A549 (cell line): ENCODE measurements around the gene SPATA46. TPM values are rescaled to one million over a fixed set of nuclear protein-coding genes. Genes with fewer than 3 reads are reported as not detected.

Experiments used
- ATAC-seq, 2 experiments: fragments of 200-7000 bp in 1 of 2; fragments of >200 bp in 1 of 2; cut with Nextera tagmentation in 1 of 2; cut with Tn5 transposase in 1 of 2; 3 replicates each; pipeline versions ENCODE4 v1.8.0 to v1.9.1; 2018 to 2020; ENCODE audit warnings: mild to moderate bottlenecking in 1 of 2, moderate library complexity in 1 of 2
- CTCF ChIA-PET: fragments of 300-600 bp; sonication (Branson Sonifier 250); formaldehyde crosslinking; extraction: SDS; loops from one replicate; lab custom pipeline; 2021; ENCODE audit warnings: antibody characterized with exemption, inconsistent platforms; lab: Yijun Ruan, JAX
- POLR2A ChIA-PET: fragments of 350-600 bp; formaldehyde crosslinking; extraction: SDS; loops from one replicate; lab custom pipeline; 2021; ENCODE audit warnings: antibody characterized with exemption, inconsistent platforms; lab: Yijun Ruan, JAX
- DNase-seq, 2 experiments: peaks; one replicate each; pipeline versions ENCODE4 v3.0.0 to v3.0.0-alpha.2; 2011 to 2016; ENCODE audit warnings: low read depth in 1 of 2, low spot score in 1 of 2
- FAIRE-seq: peaks from 2 replicates; lab custom pipeline; 2011; peaks lifted over from hg19 to GRCh38; lab: Jason Lieb, UNC
- H3K27ac ChIP-seq, 2 experiments: fragments of >200 bp; sonication (Bioruptor Twin); formaldehyde crosslinking; 3 replicates each; pipeline ENCODE4 v1.5.1; 2016 to 2017
- H3K4me1 ChIP-seq: fragments of >200 bp; sonication (Bioruptor Twin); formaldehyde crosslinking; 3 replicates; pipeline ENCODE4 v1.6.1; 2016
- H3K4me2 ChIP-seq: fragments of >200 bp; sonication (Bioruptor Twin); formaldehyde crosslinking; 3 replicates; pipeline ENCODE4 v1.6.1; 2016
- H3K4me3 ChIP-seq: fragments of >200 bp; sonication (Bioruptor Twin); formaldehyde crosslinking; 3 replicates; pipeline ENCODE4 v1.5.1; 2016
- H3K9me3 ChIP-seq: fragments of >200 bp; sonication (Bioruptor Twin); formaldehyde crosslinking; 3 replicates; pipeline ENCODE4 v1.6.1; 2016
- CBX8 ChIP-seq: fragments of 200-600 bp; sonication (generic); IDR thresholded peaks from 2 replicates; pipeline ENCODE4 v1.6.1; 2016
- CEBPB ChIP-seq, 2 experiments: fragments of >200 bp in 1 of 2; sonication (Bioruptor Twin) in 1 of 2; formaldehyde crosslinking in 1 of 2; IDR thresholded peaks; 2 replicates each; pipeline ENCODE4 v1.6.1; 2012 to 2016
- CHD4 ChIP-seq: fragments of 200-600 bp; sonication (generic); IDR thresholded peaks from 2 replicates; pipeline ENCODE4 v1.6.1; 2016; ENCODE audit warnings: antibody characterized with exemption, mild to moderate bottlenecking, borderline replicate concordance
- FOXS1 ChIP-seq: fragments of 250-450 bp; sonication (Bioruptor Pico); IDR thresholded peaks from 2 replicates; pipeline ENCODE4 v1.5.0; 2020; ENCODE audit warnings: mild to moderate bottlenecking, moderate library complexity
- GATA3 ChIP-seq: IDR thresholded peaks from 2 replicates; pipeline ENCODE4 v1.6.1; 2012; ENCODE audit warnings: borderline replicate concordance
- HDAC2 ChIP-seq: fragments of 200-600 bp; sonication (generic); IDR thresholded peaks from 2 replicates; pipeline ENCODE4 v1.6.1; 2016
- KDM5A ChIP-seq: fragments of 200-600 bp; sonication (generic); IDR thresholded peaks from 2 replicates; pipeline ENCODE4 v1.6.1; 2016; ENCODE audit warnings: antibody characterized with exemption, mild to moderate bottlenecking
- MAZ ChIP-seq: fragments of 150-350 bp; IDR thresholded peaks from 2 replicates; pipeline ENCODE4 v1.6.1; 2014; ENCODE audit warnings: antibody characterized with exemption, low read depth, low read length, borderline replicate concordance
- NR3C1 ChIP-seq: fragments of >200 bp; sonication (Bioruptor Twin); formaldehyde crosslinking; IDR thresholded peaks from 3 replicates; pipeline ENCODE4 v1.6.1; 2017
- POLR2A ChIP-seq: IDR thresholded peaks from 2 replicates; pipeline ENCODE4 v1.6.1; 2012; ENCODE audit warnings: mild to moderate bottlenecking, low read length
- POLR2AphosphoS2 ChIP-seq: conservative IDR thresholded peaks from 2 replicates; pipeline ENCODE4 v1.6.1; 2012; ENCODE audit warnings: low read length, improper control_type of control experiment, inconsistent platforms
- RFX5 ChIP-seq: fragments of 450-650 bp; IDR thresholded peaks from 2 replicates; pipeline ENCODE4 v1.7.1; 2014; ENCODE audit warnings: antibody characterized with exemption, mild to moderate bottlenecking, moderate library complexity
- SMC3 ChIP-seq: fragments of >200 bp; sonication (Bioruptor Twin); formaldehyde crosslinking; IDR thresholded peaks from 3 replicates; pipeline ENCODE4 v1.6.1; 2018; ENCODE audit warnings: inconsistent platforms
- TP53 ChIP-seq: fragments of 250-450 bp; sonication (Bioruptor Pico); IDR thresholded peaks from 2 replicates; pipeline ENCODE4 v1.5.0; 2021; ENCODE audit warnings: mild to moderate bottlenecking, moderate library complexity
- ZFP36 ChIP-seq: fragments of 450-650 bp; IDR thresholded peaks from 2 replicates; pipeline ENCODE4 v1.6.1; 2014; ENCODE audit warnings: borderline replicate concordance; ENCODE audit not compliant: partially characterized antibody
- ZNF302 ChIP-seq: fragments of 250-450 bp; sonication (Bioruptor Pico); IDR thresholded peaks from 2 replicates; pipeline ENCODE4 v1.9.0; 2021; ENCODE audit warnings: inconsistent platforms, mild to moderate bottlenecking, moderate library complexity
- WGBS: methylation state at CpG from one replicate; pipeline ENCODE4 v1.1.6; 2017; ENCODE audit errors: missing lambda C conversion rate; 5-methylcytosine and 5-hydroxymethylcytosine counted together
- polyA plus RNA-seq, 4 experiments: library from polyadenylated mRNA; depleted of rRNA in 3 of 4; stranded (reverse); fragments of >200 nt; fragmentation: RNase III in 1 of 4; extraction: RNeasy Plus Mini Kit Qiagen cat#74134 plus additional on column Dnase treatment in 1 of 4; gene quantifications; 2 replicates in 3 of 4; 3 replicates in 1 of 4; pipeline ENCODE4 v1.2.3, GENCODE V29; 2011 to 2017
- TF ChIP-seq, protein P1 (sequence below): fragments of >200 bp; sonication (Bioruptor Twin); formaldehyde crosslinking; IDR thresholded peaks from 3 replicates; pipeline ENCODE4 v1.5.1; 2016
- TF ChIP-seq, protein P2 (sequence below): fragments of 250-450 bp; sonication (Bioruptor Pico); IDR thresholded peaks from 2 replicates; pipeline ENCODE4 v1.5.0; 2020; ENCODE audit warnings: low read depth, mild to moderate bottlenecking, moderate library complexity
- TF ChIP-seq, protein P3 (sequence below): fragments of 200-600 bp; sonication (generic); IDR thresholded peaks from 2 replicates; pipeline ENCODE4 v1.6.1; 2016; ENCODE audit warnings: antibody characterized with exemption, mild to moderate bottlenecking, moderate library complexity

Gene SPATA46
- polyA plus RNA-seq, 2 of the 4 experiments (the other 2 are of a cell fraction), result not detected

DNA sequence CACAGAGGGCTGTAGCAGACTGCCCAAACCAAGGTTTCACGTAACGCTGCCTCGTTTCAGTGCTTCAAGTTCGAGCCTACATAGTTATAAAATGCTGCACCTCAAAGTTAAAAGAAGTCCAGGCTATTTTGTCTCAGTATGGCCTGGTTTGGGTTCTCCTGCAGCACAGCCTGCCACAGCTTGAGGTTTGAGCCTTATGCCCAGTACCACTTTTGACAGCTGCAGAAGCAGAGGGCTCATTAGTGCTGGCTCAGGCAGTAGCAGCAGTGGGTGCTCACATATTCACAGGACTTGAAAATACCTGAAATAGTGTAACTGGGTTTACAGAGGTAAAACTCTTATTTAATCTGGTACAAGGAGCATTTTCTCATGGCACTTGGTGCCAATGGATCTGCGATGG lies 15.3 kb downstream of the SPATA46 start:
- POLR2A ChIA-PET, result no interaction called here
- H3K4me2 ChIP-seq, result no peak overlapping the region
- H3K4me3 ChIP-seq, result no peak overlapping the region
- no peak for TF ChIP-seq ZNF302 (CRISPR knock-in tag)
- no peak for TF ChIP-seq CBX8
- no peak for TF ChIP-seq TP53 (CRISPR knock-in tag)
- no peak for TF ChIP-seq FOXS1 (CRISPR knock-in tag)
- TF ChIP-seq GATA3, result no peak
- TF ChIP-seq POLR2A, result no peak
- TF ChIP-seq MAZ, result no peak
- TF ChIP-seq ZFP36, result no peak
- TF ChIP-seq HDAC2, result no peak
- no peak for TF ChIP-seq KDM5A
- TF ChIP-seq RFX5, result no peak
- no peaks in the 10 kb centered on the region for H3K4me1 ChIP-seq
- H3K27ac ChIP-seq, result no peak overlapping the region
- no peak for FAIRE-seq
- DNase-seq, result no peak
- no peaks in the 10 kb centered on the region for H3K9me3 ChIP-seq
- 48% methylated on average over 5 of the region's 5 CpGs for WGBS
- no peak for ATAC-seq
- CTCF ChIA-PET, result interaction anchor here (1.2 to 1.5 kb wide), 2 partner anchors 262 to 305 kb away, joined by 3 read pairs; no protein-coding TSS in a partner anchor

DNA sequence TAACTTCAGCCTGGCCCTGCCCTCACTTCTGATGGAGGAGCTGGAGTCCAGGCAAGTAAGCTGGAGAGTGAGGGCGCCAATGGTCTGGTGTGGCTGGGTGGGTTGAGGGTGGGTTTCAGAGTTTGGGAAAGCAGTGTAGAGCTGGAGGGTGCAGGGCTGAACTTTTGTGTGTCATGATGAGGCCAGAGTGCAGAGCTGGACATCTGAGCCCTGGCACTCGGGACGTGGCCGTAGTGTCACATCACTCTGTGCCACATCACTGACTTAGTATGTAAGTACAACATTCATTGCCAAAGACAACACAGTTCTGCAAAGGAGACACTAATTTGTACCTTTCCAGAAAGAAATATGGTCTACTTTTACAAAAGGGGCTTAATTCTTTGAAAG lies 15.8 kb downstream of the SPATA46 start:
- 71% methylated on average over 4 of the region's 4 CpGs for WGBS
- DNase-seq, result no peak
- ATAC-seq, result no peak
- Histone ChIP-seq H3K4me2 (no peak overlapping the region), H3K27ac (no peak overlapping the region), H3K9me3 (no peaks in the 10 kb centered on the region), H3K4me1 (no peaks in the 10 kb centered on the region), H3K4me3 (no peak overlapping the region)
- TF ChIP-seq, protein P1, sequence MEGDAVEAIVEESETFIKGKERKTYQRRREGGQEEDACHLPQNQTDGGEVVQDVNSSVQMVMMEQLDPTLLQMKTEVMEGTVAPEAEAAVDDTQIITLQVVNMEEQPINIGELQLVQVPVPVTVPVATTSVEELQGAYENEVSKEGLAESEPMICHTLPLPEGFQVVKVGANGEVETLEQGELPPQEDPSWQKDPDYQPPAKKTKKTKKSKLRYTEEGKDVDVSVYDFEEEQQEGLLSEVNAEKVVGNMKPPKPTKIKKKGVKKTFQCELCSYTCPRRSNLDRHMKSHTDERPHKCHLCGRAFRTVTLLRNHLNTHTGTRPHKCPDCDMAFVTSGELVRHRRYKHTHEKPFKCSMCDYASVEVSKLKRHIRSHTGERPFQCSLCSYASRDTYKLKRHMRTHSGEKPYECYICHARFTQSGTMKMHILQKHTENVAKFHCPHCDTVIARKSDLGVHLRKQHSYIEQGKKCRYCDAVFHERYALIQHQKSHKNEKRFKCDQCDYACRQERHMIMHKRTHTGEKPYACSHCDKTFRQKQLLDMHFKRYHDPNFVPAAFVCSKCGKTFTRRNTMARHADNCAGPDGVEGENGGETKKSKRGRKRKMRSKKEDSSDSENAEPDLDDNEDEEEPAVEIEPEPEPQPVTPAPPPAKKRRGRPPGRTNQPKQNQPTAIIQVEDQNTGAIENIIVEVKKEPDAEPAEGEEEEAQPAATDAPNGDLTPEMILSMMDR, result no peak
- TF ChIP-seq ZNF302 (CRISPR knock-in tag) (no peak), ZFP36 (no peak)
- TF ChIP-seq, protein P2, sequence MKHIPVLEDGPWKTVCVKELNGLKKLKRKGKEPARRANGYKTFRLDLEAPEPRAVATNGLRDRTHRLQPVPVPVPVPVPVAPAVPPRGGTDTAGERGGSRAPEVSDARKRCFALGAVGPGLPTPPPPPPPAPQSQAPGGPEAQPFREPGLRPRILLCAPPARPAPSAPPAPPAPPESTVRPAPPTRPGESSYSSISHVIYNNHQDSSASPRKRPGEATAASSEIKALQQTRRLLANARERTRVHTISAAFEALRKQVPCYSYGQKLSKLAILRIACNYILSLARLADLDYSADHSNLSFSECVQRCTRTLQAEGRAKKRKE (CRISPR knock-in tag), result no peak
- ChIA-PET POLR2A (no interaction called here), CTCF (interaction anchor here (1.5 kb wide), 1 partner anchor 263 kb away, joined by 3 read pairs; no protein-coding TSS in a partner anchor)
- FAIRE-seq, result no peak

DNA sequence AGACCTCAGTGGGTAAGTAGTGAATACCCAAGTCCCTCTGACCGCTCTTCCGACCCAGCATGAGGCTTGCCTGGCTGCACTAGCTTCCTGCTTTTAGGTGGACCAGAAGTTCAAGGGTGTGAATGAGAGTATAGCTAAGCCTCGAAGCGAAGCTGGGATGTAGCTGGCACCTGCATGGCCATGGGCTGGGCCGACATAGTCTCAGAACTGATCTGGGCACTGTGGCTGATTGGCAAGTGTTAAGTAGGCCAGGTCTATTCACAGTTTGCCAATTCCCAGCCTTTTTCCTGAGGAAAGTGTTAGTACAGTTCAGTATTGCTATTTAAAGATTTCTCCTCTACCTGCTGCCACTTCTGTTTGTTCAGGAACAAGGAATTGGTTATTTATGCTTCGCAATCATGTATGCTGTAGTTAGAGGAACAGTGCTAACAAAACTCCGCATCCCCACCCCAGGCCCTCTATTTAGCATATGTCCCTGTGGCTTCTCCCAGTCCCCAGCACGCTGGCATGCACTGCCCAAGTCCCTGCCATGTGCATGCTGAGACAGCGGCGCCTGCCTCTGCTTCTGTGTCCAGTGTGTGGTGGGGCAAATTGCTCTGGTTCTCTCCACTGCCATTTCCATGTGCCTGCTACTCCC lies 16.3 kb downstream of the SPATA46 start:
- no peak for FAIRE-seq
- H3K4me3 ChIP-seq, result no peak overlapping the region
- TF ChIP-seq SMC3 (no peak), CEBPB (IDR thresholded peaks at IDR 0.05) (no peak), NR3C1 (no peak), CHD4 (no peak), GATA3 (no peak), POLR2AphosphoS2 (no peak)
- TF ChIP-seq, protein P2 (CRISPR knock-in tag), result no peak
- TF ChIP-seq, protein P3, sequence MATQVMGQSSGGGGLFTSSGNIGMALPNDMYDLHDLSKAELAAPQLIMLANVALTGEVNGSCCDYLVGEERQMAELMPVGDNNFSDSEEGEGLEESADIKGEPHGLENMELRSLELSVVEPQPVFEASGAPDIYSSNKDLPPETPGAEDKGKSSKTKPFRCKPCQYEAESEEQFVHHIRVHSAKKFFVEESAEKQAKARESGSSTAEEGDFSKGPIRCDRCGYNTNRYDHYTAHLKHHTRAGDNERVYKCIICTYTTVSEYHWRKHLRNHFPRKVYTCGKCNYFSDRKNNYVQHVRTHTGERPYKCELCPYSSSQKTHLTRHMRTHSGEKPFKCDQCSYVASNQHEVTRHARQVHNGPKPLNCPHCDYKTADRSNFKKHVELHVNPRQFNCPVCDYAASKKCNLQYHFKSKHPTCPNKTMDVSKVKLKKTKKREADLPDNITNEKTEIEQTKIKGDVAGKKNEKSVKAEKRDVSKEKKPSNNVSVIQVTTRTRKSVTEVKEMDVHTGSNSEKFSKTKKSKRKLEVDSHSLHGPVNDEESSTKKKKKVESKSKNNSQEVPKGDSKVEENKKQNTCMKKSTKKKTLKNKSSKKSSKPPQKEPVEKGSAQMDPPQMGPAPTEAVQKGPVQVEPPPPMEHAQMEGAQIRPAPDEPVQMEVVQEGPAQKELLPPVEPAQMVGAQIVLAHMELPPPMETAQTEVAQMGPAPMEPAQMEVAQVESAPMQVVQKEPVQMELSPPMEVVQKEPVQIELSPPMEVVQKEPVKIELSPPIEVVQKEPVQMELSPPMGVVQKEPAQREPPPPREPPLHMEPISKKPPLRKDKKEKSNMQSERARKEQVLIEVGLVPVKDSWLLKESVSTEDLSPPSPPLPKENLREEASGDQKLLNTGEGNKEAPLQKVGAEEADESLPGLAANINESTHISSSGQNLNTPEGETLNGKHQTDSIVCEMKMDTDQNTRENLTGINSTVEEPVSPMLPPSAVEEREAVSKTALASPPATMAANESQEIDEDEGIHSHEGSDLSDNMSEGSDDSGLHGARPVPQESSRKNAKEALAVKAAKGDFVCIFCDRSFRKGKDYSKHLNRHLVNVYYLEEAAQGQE, result no peak
- TF ChIP-seq, all 56 proteins: peak for 0
- CTCF ChIA-PET, result interaction anchor here (0.8 to 1.5 kb wide), 3 partner anchors 11 to 304 kb away, joined by 3 read pairs; no protein-coding TSS in a partner anchor
- WGBS, result 69% methylated on average over 10 of the region's 10 CpGs
- no peaks in the 10 kb centered on the region for H3K4me1 ChIP-seq
- DNase-seq (no peak), ATAC-seq (no peak)
- H3K4me2 ChIP-seq, result no peak overlapping the region
- H3K9me3 ChIP-seq, result no peaks in the 10 kb centered on the region
- no peak overlapping the region for H3K27ac ChIP-seq
- POLR2A ChIA-PET, result no interaction called here
